OCI-LY3 (cell line): ENCODE results near the gene RPS6KA5.

Experiments
- H2AFZ ChIP-seq: fragments of 200-600, 300-600 bp; shearing (Covaris generic); 2 replicates; pipeline ENCODE4 v1.6.0; 2014; ENCODE audit warnings: antibody characterized with exemption, low read depth, low read length
- H3K27ac ChIP-seq: fragments of 200-600, 300-600 bp; sonication (generic); 2 replicates; pipeline ENCODE4 v1.5.1; 2014; ENCODE audit warnings: mild to moderate bottlenecking, low read length, moderate library complexity, mixed read lengths
- H3K27me3 ChIP-seq: fragments of 200-600, 300-600 bp; sonication (generic); 2 replicates; pipeline ENCODE4 v1.6.1; 2014; ENCODE audit warnings: low read depth, low read length, mixed read lengths
- H3K36me3 ChIP-seq: fragments of 200-600, 300-600 bp; sonication (generic); replicated peaks from 2 replicates; pipeline ENCODE3; 2014; ENCODE audit warnings: low read depth, low read length, mixed read lengths
- H3K4me1 ChIP-seq: fragments of 300-600, 200-600 bp; sonication (generic); 2 replicates; pipeline ENCODE4 v1.6.1; 2014; ENCODE audit warnings: low read length, mixed read lengths
- H3K4me2 ChIP-seq: fragments of 200-600, 300-600 bp; sonication (generic); 2 replicates; pipeline ENCODE4 v1.6.1; 2014; ENCODE audit warnings: low read length, mixed read lengths
- H3K4me3 ChIP-seq: fragments of 300-600, 200-600 bp; sonication (generic); 2 replicates; pipeline ENCODE4 v1.5.1; 2014; ENCODE audit warnings: antibody characterized with exemption, mild to moderate bottlenecking, low read length, moderate library complexity
- H3K79me2 ChIP-seq: fragments of 300-600, 200-600 bp; shearing (Covaris generic); 2 replicates; pipeline ENCODE4 v1.6.1; 2014; ENCODE audit warnings: mild to moderate bottlenecking, low read length, mixed read lengths
- H3K9ac ChIP-seq: fragments of 300-600, 200-600 bp; shearing (Covaris generic); 2 replicates; pipeline ENCODE4 v1.6.0; 2014; ENCODE audit warnings: mild to moderate bottlenecking, low read length, moderate library complexity
- H3K9me3 ChIP-seq: fragments of 200-600, 300-600 bp; shearing (Covaris generic); 2 replicates; pipeline ENCODE4 v1.6.1; 2014; ENCODE audit warnings: low read length, mixed read lengths; ENCODE audit not compliant: insufficient read depth
- H4K20me1 ChIP-seq: fragments of 200-600, 300-600 bp; sonication (generic); 2 replicates; pipeline ENCODE4 v1.6.1; 2016; ENCODE audit warnings: low read length, mixed read lengths; ENCODE audit not compliant: insufficient read depth
- CTCF ChIP-seq: fragments of 200-600, 300-600 bp; sonication (generic); IDR thresholded peaks from 2 replicates; pipeline ENCODE4 v1.5.1; 2014; ENCODE audit warnings: antibody characterized with exemption, low read length, low read depth
- EZH2phosphoT487 ChIP-seq: fragments of 200-600 bp; shearing (Covaris generic); IDR thresholded peaks from 2 replicates; pipeline ENCODE4 v1.6.1; 2018; ENCODE audit warnings: antibody characterized with exemption, mixed run types, low read depth

The RPS6KA5 gene

GRCh38 chr14:91060351-91061055, at the start of gene RPS6KA5:
TSS of gene RPS6KA5 (minus strand) at chr14:91060641. CDS start at chr14:91060434, 207 bp downstream.
- H3K27ac ChIP-seq = peak within 1 kb of the TSS; percentile 87
- peak within 1 kb of the TSS; percentile 53 for H2AFZ ChIP-seq
- H3K9ac ChIP-seq = peak within 1 kb of the TSS; percentile 93
- no peak for TF ChIP-seq CTCF
- no peak for TF ChIP-seq EZH2phosphoT487
- H3K4me1 ChIP-seq = peaks cover 22% of the 10 kb centered on the region
- H3K9me3 ChIP-seq = no peaks in the 10 kb centered on the region
- no peaks in the 10 kb centered on the region for H3K27me3 ChIP-seq
- peak within 1 kb of the TSS; percentile 92 for H3K4me3 ChIP-seq
- peak within 1 kb of the TSS; percentile 91 for H3K4me2 ChIP-seq
- no peaks in the 10 kb centered on the region for H3K36me3 ChIP-seq
- H3K79me2 ChIP-seq = peaks cover 37% of the 10 kb centered on the region
- H4K20me1 ChIP-seq = no peaks in the 10 kb centered on the region

- TF ChIP-seq CTCF (no peak), EZH2phosphoT487 (no peak)
- H3K4me2 ChIP-seq = no peak overlapping the region
- peaks cover 7% of the 10 kb centered on the region for H3K4me1 ChIP-seq
- peaks cover 3% of the 10 kb centered on the region for H3K79me2 ChIP-seq
- no peak overlapping the region for H3K4me3 ChIP-seq
- H3K9ac ChIP-seq = no peak overlapping the region
- H3K36me3 ChIP-seq = no peaks in the 10 kb centered on the region
- H2AFZ ChIP-seq = no peak overlapping the region
- H4K20me1 ChIP-seq = no peaks in the 10 kb centered on the region
- no peaks in the 10 kb centered on the region for H3K9me3 ChIP-seq
- H3K27ac ChIP-seq = no peak overlapping the region
- H3K27me3 ChIP-seq = no peaks in the 10 kb centered on the region
These were observed 48.6 kb upstream of the RPS6KA5 start for GRCh38 chr14:91108941-91109611.

GRCh38 chr14:91103116-91103515, 42.7 kb upstream of the RPS6KA5 start:
- no peaks in the 10 kb centered on the region for H3K27me3 ChIP-seq
- H3K27ac ChIP-seq = no peak overlapping the region

More at GRCh38 chr14:91103116-91103515, 42.7 kb upstream of the RPS6KA5 start:
- no peak overlapping the region for H3K4me2 ChIP-seq
- H3K4me1 ChIP-seq = no peaks in the 10 kb centered on the region
- H3K79me2 ChIP-seq = no peaks in the 10 kb centered on the region
- no peaks in the 10 kb centered on the region for H3K36me3 ChIP-seq
- H2AFZ ChIP-seq = no peak overlapping the region
- TF ChIP-seq CTCF (no peak), EZH2phosphoT487 (no peak)
- H3K9me3 ChIP-seq = no peaks in the 10 kb centered on the region
- H4K20me1 ChIP-seq = no peaks in the 10 kb centered on the region
- no peak overlapping the region for H3K9ac ChIP-seq
- H3K4me3 ChIP-seq = no peak overlapping the region
